ENCODE results near the gene PIEZO1. TPM values are rescaled to one million over a fixed set of nuclear protein-coding genes. Genes with fewer than 3 reads are reported as not detected.

The PIEZO1 gene
- total and polyA plus RNA-seq, 2 donors (not counting 1 experiment from before 2014, with no cell fraction given) = 108 to 331 TPM

- DNase-seq (no peak), ATAC-seq (ENCODE audit: low read depth) (no peak)
- Histone ChIP-seq H3K4me3 (ENCODE audit: control extremely low read depth in 1 of 5, extremely low read depth in 1 of 5, insufficient read depth in 1 of 5, low read depth in 2 of 5, low read length in 4 of 5) (no peak overlapping the region), H3K36me3 (replicated peaks in 1 of 2; ENCODE audit: control extremely low read depth in 1 of 2, control insufficient read depth in 1 of 2, extremely low read depth in 1 of 2, insufficient read depth in 2 of 2, low read length in 1 of 2) (no peaks in the 10 kb centered on the region), H3K79me2 (ENCODE audit: control insufficient read depth, insufficient read depth, low read length) (no peaks in the 10 kb centered on the region), H3K9me3 (ENCODE audit: control extremely low read depth in 1 of 3, control insufficient read depth in 2 of 3, insufficient read depth in 1 of 3, low read length in 2 of 3) (peaks cover 0 to 11% (median 0%) of the 10 kb centered on the region in 3 donors), H3K4me1 (ENCODE audit: control insufficient read depth in 2 of 2, insufficient read depth in 2 of 2, low read length in 2 of 2) (peaks cover 30 to 46% of the 10 kb centered on the region in 2 donors), H3K9ac (ENCODE audit: low read length) (no peak overlapping the region), H3K4me2 (replicated peaks; ENCODE audit: low read depth, low read length, poor library complexity, severe bottlenecking) (no peak overlapping the region), H4K20me1 (ENCODE audit: control insufficient read depth, insufficient read depth, low read length, poor library complexity, severe bottlenecking) (no peaks in the 10 kb centered on the region), H3K27me3 (replicated peaks in 1 of 4; ENCODE audit: control extremely low read depth in 1 of 4, control insufficient read depth in 3 of 4, insufficient read depth in 4 of 4, low read length in 3 of 4) (no peaks in the 10 kb centered on the region), H2AFZ (ENCODE audit: insufficient read depth, low read depth, low read length, poor library complexity, severe bottlenecking) (no peak overlapping the region), H3K27ac (ENCODE audit: low read length in 2 of 2) (no peak overlapping the region)
- no peak overlapping the region for H3K4me3 Mint-ChIP-seq
- POLR2A ChIA-PET = interaction anchor here (0.6 kb wide), 1 partner anchor 134 kb away, joined by 3 read pairs; no protein-coding TSS in a partner anchor
- H3K9me3 Mint-ChIP-seq (ENCODE audit: insufficient read depth) = no peaks in the 10 kb centered on the region
- CTCF ChIA-PET = interaction anchor here (0.8 to 4.9 kb wide), 3 partner anchors 13 to 62 kb away, joined by 3 to 33 read pairs (median 4); partner anchors contain the start of gene APRT
- no peaks in the 10 kb centered on the region for H3K27me3 Mint-ChIP-seq
- intact Hi-C loops (cut with micrococcal nuclease) = no loop called here
- TF ChIP-seq EZH2 (IDR thresholded peaks at IDR 0.05; ENCODE audit: borderline replicate concordance, insufficient read depth, low read depth, low read length, poor library complexity, severe bottlenecking) (no peak), CTCF (IDR thresholded peaks at IDR 0.05) (no peak)
- H3K27ac Mint-ChIP-seq = no peak overlapping the region
- H3K4me1 Mint-ChIP-seq = peaks cover 30% of the 10 kb centered on the region
Measured at GRCh38 chr16:88798772-88799455, 13.9 kb upstream of the PIEZO1 start.

GRCh38 chr16:88798073-88798472 lies 13.1 kb upstream of the PIEZO1 start:
- Histone ChIP-seq H3K4me1 (ENCODE audit: control insufficient read depth in 2 of 2, insufficient read depth in 2 of 2, low read length in 2 of 2) (peaks cover 38 to 54% of the 10 kb centered on the region in 2 donors), H3K9me3 (ENCODE audit: control extremely low read depth in 1 of 3, control insufficient read depth in 2 of 3, insufficient read depth in 1 of 3, low read length in 2 of 3) (peaks cover 0 to 11% (median 0%) of the 10 kb centered on the region in 3 donors), H3K27ac (ENCODE audit: low read length in 2 of 2) (no peak overlapping the region), H4K20me1 (ENCODE audit: control insufficient read depth, insufficient read depth, low read length, poor library complexity, severe bottlenecking) (no peaks in the 10 kb centered on the region), H3K79me2 (ENCODE audit: control insufficient read depth, insufficient read depth, low read length) (no peaks in the 10 kb centered on the region), H2AFZ (ENCODE audit: insufficient read depth, low read depth, low read length, poor library complexity, severe bottlenecking) (no peak overlapping the region), H3K4me3 (ENCODE audit: control extremely low read depth in 1 of 5, extremely low read depth in 1 of 5, insufficient read depth in 1 of 5, low read depth in 2 of 5, low read length in 4 of 5) (no peak overlapping the region), H3K4me2 (replicated peaks; ENCODE audit: low read depth, low read length, poor library complexity, severe bottlenecking) (no peak overlapping the region), H3K36me3 (replicated peaks in 1 of 2; ENCODE audit: control extremely low read depth in 1 of 2, control insufficient read depth in 1 of 2, extremely low read depth in 1 of 2, insufficient read depth in 2 of 2, low read length in 1 of 2) (no peaks in the 10 kb centered on the region), H3K27me3 (replicated peaks in 1 of 4; ENCODE audit: control extremely low read depth in 1 of 4, control insufficient read depth in 3 of 4, insufficient read depth in 4 of 4, low read length in 3 of 4) (no peaks in the 10 kb centered on the region), H3K9ac (ENCODE audit: low read length) (no peak overlapping the region)
- Mint-ChIP-seq H3K27me3 (no peaks in the 10 kb centered on the region), H3K27ac (no peak overlapping the region), H3K4me1 (peaks cover 38% of the 10 kb centered on the region), H3K9me3 (ENCODE audit: insufficient read depth) (no peaks in the 10 kb centered on the region), H3K4me3 (no peak overlapping the region)
- ATAC-seq (ENCODE audit: low read depth) = no peak
- DNase-seq = no peak
- ChIA-PET POLR2A (no interaction called here), CTCF (interaction anchor here (1.4 to 4.9 kb wide), 2 partner anchors 14 to 61 kb away, joined by 4 to 33 read pairs; no protein-coding TSS in a partner anchor)
- WGBS (ENCODE audit: insufficient coverage) = 91% methylated on average over 4 of the region's 4 CpGs
- intact Hi-C loops (cut with micrococcal nuclease) = no loop called here
- TF ChIP-seq CTCF (IDR thresholded peaks at IDR 0.05) (no peak), EZH2 (IDR thresholded peaks at IDR 0.05; ENCODE audit: borderline replicate concordance, insufficient read depth, low read depth, low read length, poor library complexity, severe bottlenecking) (no peak)

Measured in B cell (primary cell).